Uterus (tissue), 4 donors: ENCODE data around the gene C14orf132. TPM values are rescaled to one million over a fixed set of nuclear protein-coding genes. Genes with fewer than 3 reads are reported as not detected.

Source experiments
- DNase-seq, 2 donors: peaks; one replicate each; pipeline ENCODE4 v3.0.0-alpha.2; 2019 to 2020
- H3K27ac ChIP-seq, 2 donors: fragments of 200-600 bp; sonication (generic); 1 replicate in 1 of 2; 2 replicates in 1 of 2; pipeline ENCODE4 v1.5.1; 2016 to 2018
- H3K27me3 ChIP-seq, 2 donors: fragments of 200-600 bp; sonication (generic); one replicate each; pipeline ENCODE4 v1.5.1; 2018 to 2019; ENCODE audit warnings: control low read depth in 1 of 2
- H3K36me3 ChIP-seq, 2 donors: fragments of 200-600 bp; sonication (generic); one replicate each; pipeline ENCODE4 v1.5.1; 2019; ENCODE audit warnings: control low read depth in 1 of 2
- H3K4me1 ChIP-seq, 2 donors: fragments of 200-600 bp; sonication (generic); one replicate each; pipeline ENCODE4 v1.5.1; 2018 to 2019; ENCODE audit warnings: control low read depth in 1 of 2
- H3K4me3 ChIP-seq, 2 donors: fragments of 200-600 bp; sonication (generic); 1 replicate in 1 of 2; 2 replicates in 1 of 2; pipeline ENCODE4 v1.5.1; 2018 to 2019; ENCODE audit warnings: mild to moderate bottlenecking in 1 of 2
- H3K9me3 ChIP-seq, 2 donors: fragments of 200-600 bp; sonication (generic); one replicate each; pipeline ENCODE4 v1.5.1; 2019; ENCODE audit warnings: control low read depth in 1 of 2
- CTCF ChIP-seq, 4 experiments: fragments of 200-600 bp in 2 of 4; fragments of 450-650 bp in 2 of 4; sonication (generic) in 2 of 4; IDR thresholded peaks; one replicate each; pipeline ENCODE4 v1.5.1; 2016 to 2019; ENCODE audit warnings: antibody characterized with exemption in 4 of 4, mild to moderate bottlenecking in 2 of 4, moderate library complexity in 1 of 4
- POLR2A ChIP-seq, 2 donors: fragments of 450-650 bp; IDR thresholded peaks; one replicate each; pipeline ENCODE4 v1.6.1; 2016; ENCODE audit warnings: antibody characterized with exemption in 2 of 2, mild to moderate bottlenecking in 1 of 2, moderate library complexity in 1 of 2
- intact Hi-C: fragments of 100-400 bp; cut with DNase I; formaldehyde crosslinking; loops from one replicate; pipeline ENCODE4 v1.15.1; 2023; ENCODE audit warnings: low total_unique reads
- total RNA-seq, 4 donors: library from RNA; depleted of rRNA in 3 of 4; stranded (reverse); fragments of >200 nt in 3 of 4; gene quantifications; one replicate each; pipeline versions ENCODE4 v1.1.0 to v1.2.4, GENCODE V29; 2014 to 2023
- donor health status: DM: yes; HTN: yes; CAD: no.

The C14orf132 gene
- total RNA-seq, 4 donors from 2014 or later = 10.5 to 60.1 (median 16.0) TPM

GRCh38 chr14:96030108-96030760 lies 8.9 kb upstream of the C14orf132 start:
- Histone ChIP-seq H3K9me3 (no peaks in the 10 kb centered on the region), H3K27ac (no peak overlapping the region), H3K27me3 (no peaks in the 10 kb centered on the region), H3K4me1 (no peaks in the 10 kb centered on the region), H3K36me3 (no peaks in the 10 kb centered on the region), H3K4me3 (no peak overlapping the region)
- TF ChIP-seq CTCF (IDR thresholded peaks at IDR 0.05) (no peak), POLR2A (IDR thresholded peaks at IDR 0.05) (no peak)
- intact Hi-C loops = no loop called here
- DNase-seq = no peak

- Histone ChIP-seq H3K4me3 (no peak overlapping the region), H3K27ac (no peak overlapping the region), H3K36me3 (no peaks in the 10 kb centered on the region), H3K9me3 (no peaks in the 10 kb centered on the region), H3K27me3 (no peaks in the 10 kb centered on the region), H3K4me1 (no peaks in the 10 kb centered on the region)
- no peak for DNase-seq
- intact Hi-C loops = no loop called here
- TF ChIP-seq POLR2A (IDR thresholded peaks at IDR 0.05) (no peak), CTCF (IDR thresholded peaks at IDR 0.05) (no peak)
Measured at GRCh38 chr14:96031691-96032090, 7.5 kb upstream of the C14orf132 start.

- no peak overlapping the region for H3K4me3 ChIP-seq
- H3K4me1 ChIP-seq = no peaks in the 10 kb centered on the region
- intact Hi-C loops = no loop called here
- TF ChIP-seq POLR2A (IDR thresholded peaks at IDR 0.05) (no peak), CTCF (IDR thresholded peaks at IDR 0.05) (no peak)
- H3K27ac ChIP-seq = no peak overlapping the region
- DNase-seq = no peak
- no peaks in the 10 kb centered on the region for H3K36me3 ChIP-seq
- no peaks in the 10 kb centered on the region for H3K27me3 ChIP-seq
- H3K9me3 ChIP-seq = no peaks in the 10 kb centered on the region
Measured at GRCh38 chr14:96035456-96035855, 3.7 kb upstream of the C14orf132 start.

GRCh38 chr14:96037891-96038557 lies 1.1 kb upstream of the C14orf132 start:
- peak overlapping the region; percentile 79 to 84 for H3K27ac ChIP-seq
- H3K27me3 ChIP-seq = no peaks in the 10 kb centered on the region
- intact Hi-C loops = no loop called here
- no peaks in the 10 kb centered on the region for H3K9me3 ChIP-seq
- TF ChIP-seq CTCF (IDR thresholded peaks at IDR 0.05) (no peak), POLR2A (IDR thresholded peaks at IDR 0.05) (no peak)
- peaks cover 0 to 18% of the 10 kb centered on the region in 2 donors for H3K4me1 ChIP-seq
- DNase-seq = peak; percentile 51 to 63
- H3K4me3 ChIP-seq = no peak overlapping the region
- no peaks in the 10 kb centered on the region for H3K36me3 ChIP-seq

- no peaks in the 10 kb centered on the region for H3K9me3 ChIP-seq
Measured at GRCh38 chr14:96038558-96038919, 623 bp upstream of the C14orf132 start.

More at GRCh38 chr14:96038558-96038919, 623 bp upstream of the C14orf132 start:
- no peak for TF ChIP-seq POLR2A (IDR thresholded peaks at IDR 0.05)
- no peak for TF ChIP-seq CTCF (IDR thresholded peaks at IDR 0.05)
- Histone ChIP-seq H3K4me3 (peak overlapping the region; percentile 67 to 73), H3K27ac (peak overlapping the region; percentile 79 to 84), H3K36me3 (no peaks in the 10 kb centered on the region), H3K27me3 (no peaks in the 10 kb centered on the region), H3K4me1 (peaks cover 0 to 18% of the 10 kb centered on the region in 2 donors)
- intact Hi-C loops = no loop called here
- DNase-seq = no peak
